ENCODE measurements around the gene ARHGAP18.
A peak's percentile ranks its signal among the peaks of the same experiment; 100 is the strongest.

ARHGAP18 gene

GRCh38 chr6:129691043-129691640 lies 18.8 kb downstream of the ARHGAP18 start:
- no peak for DNase-seq

GRCh38 chr6:129686941-129687627 lies 22.9 kb downstream of the ARHGAP18 start:
- no peak for DNase-seq

DNA sequence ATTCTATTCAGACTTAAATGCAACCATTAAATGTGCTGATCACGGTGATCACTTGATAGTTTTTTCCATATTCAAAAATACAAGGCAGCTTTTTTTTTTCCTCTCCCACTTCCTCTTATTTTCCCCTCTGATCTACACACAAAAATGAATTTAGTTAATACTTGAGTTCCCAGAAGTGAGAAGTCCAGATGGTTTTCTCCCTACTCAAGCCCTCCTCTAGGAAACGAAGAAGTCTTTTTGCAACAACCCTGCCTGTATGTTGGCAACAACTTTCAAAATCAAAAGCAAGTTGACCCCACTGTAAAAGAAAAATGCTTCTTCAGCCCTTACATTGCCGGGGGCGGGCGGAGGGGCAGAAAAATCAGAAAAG lies 24.3 kb downstream of the ARHGAP18 start:
- DNase-seq, result no peak

DNA sequence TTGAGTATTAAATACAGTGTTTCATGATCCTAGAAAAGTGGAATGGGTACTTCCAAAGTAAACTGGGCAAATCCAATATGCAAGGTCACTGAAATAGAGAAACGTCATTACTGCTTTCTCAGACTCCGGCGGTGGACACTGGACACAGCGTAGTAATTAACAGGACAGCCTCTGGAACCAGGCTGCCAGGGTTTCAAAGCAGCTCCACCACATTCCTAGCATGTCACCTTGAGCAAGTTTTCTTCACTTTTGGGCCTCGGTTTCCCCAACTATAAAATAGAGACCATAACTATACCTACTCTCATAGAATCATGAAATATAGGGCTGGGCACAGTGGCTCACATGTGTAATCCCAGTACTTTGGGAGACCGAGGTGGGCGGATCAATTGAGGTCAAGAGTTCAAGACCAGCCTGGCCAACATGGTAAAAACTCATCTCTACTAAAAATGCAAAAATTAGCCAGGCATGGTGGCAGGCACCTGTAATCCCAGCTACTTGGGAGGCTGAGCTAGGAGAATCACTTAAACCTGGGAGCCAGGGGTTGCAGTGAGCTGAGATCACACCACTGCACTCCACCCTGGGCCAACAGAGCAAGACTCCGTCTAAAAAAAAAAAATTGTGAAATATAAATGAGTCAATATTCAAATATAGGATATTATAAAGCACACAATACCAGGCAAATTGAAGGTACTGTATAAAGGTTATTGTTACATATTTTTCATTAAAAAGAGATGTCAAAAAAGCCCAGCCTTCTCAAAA lies 24.9 kb downstream of the ARHGAP18 start:
- no peak for DNase-seq

- DNase-seq, result no peak
Measured at GRCh38 chr6:129684323-129684884, 25.6 kb downstream of the ARHGAP18 start.

DNA sequence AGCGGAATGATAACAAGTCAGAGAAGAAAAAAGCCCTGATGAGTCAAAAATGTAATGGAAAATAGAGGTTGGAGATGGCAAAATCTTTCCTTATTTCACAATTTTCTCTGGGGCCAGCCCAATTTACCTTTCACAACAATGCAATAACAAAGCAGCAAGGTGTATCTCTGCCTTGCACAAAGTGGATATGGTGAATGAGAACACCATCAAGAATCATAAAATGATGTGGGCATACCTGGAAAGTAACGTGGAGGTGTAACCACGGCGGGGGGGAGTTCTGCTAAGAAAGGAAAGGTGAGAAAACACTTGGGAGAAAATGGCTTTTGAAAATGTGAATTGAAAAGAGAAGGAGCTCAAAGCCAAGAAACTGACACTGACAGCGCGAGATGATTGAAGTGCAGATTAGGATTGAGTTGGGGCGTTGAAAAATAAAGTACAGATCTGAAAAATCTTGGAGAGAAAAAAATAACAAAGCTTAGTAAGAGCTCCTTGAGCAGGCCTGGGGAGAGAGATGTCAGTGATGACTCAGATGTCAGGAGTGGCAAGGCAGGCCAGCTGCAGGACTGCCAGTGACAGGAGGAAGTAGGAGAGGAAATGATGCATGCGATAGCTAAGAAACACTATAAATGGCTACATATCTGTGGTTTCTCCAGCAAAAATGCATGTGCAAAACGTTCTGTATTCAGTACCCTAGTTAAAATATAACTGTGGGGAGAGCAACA lies 26.2 kb downstream of the ARHGAP18 start:
- DNase-seq, result peak; percentile 91

GRCh38 chr6:129681913-129682205 lies 28.1 kb downstream of the ARHGAP18 start:
- DNase-seq, result no peak

GRCh38 chr6:129680633-129681032 lies 29.3 kb downstream of the ARHGAP18 start:
- no peak for DNase-seq

DNA sequence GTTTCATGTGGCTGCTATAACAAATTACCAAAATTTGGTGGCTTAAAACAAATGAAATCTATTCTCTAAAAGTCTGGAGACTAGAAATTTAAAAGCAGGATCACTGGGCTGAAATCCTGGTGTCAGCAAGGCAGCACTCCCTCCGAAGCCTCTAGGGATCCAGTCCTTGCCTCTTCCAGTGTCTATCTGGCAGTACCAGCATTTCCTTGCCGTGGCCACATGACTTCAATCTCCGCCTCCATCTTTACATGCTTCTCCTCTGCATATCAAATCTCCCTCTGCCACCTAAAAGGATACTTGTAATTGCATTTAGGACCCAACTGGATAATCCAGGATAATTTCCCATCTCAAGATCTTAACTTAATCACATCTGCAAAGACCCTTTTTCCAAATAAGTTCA lies 30.2 kb downstream of the ARHGAP18 start:
- peak; percentile 61 for DNase-seq

DNA sequence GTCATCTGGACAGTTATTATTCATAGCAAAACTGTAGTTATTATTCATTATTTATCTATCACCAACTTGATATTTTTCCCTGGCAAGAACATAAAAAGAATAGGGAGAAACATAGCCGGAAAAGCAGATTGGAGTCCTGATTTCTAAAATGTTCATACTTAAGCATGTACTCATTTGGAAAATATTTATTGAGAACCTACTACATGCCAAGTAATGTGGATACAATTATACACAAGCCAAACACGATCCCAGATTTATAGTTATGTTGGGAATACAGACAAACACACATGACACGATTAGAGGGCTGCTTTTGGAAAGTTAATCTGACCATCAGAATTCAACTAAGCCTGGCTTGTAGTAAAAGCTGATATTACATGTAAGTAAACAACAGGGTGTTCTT lies 30.7 kb downstream of the ARHGAP18 start:
- no peak for DNase-seq

- DNase-seq, result no peak
Measured at GRCh38 chr6:129678463-129678862, 31.5 kb downstream of the ARHGAP18 start.

DNA sequence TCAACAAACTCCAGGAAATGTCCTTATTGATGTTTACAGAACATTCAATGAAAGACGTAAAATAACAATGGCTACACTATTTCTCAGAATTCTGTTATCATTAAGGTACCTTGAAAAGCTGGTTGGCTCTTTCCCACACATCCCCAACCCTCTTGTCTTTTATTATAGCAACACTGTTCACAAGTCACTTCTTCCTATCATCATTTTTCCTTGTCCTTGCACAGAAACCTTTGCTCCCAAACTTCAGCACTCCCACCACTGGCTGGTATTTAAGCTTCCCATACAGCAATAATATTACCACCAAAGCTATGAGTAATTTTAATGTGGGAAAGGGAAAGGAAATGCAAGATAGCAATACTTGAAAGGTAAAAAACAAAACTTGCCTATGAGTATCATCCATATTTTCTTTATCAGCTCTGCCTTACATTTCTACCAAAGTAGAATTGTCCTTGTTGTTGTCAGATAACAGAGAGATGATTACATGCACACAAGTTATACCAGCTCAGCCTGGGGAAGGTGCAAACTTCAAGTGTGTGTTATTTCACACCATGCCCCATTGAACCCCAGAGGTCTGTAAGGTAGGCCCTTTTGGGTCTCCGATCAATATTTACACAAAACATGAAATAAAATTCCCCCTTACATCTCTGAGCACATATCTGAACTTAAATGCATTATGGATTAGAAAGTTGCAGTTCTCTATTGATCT lies 32.2 kb downstream of the ARHGAP18 start:
- peak; percentile 87 for DNase-seq

DNA sequence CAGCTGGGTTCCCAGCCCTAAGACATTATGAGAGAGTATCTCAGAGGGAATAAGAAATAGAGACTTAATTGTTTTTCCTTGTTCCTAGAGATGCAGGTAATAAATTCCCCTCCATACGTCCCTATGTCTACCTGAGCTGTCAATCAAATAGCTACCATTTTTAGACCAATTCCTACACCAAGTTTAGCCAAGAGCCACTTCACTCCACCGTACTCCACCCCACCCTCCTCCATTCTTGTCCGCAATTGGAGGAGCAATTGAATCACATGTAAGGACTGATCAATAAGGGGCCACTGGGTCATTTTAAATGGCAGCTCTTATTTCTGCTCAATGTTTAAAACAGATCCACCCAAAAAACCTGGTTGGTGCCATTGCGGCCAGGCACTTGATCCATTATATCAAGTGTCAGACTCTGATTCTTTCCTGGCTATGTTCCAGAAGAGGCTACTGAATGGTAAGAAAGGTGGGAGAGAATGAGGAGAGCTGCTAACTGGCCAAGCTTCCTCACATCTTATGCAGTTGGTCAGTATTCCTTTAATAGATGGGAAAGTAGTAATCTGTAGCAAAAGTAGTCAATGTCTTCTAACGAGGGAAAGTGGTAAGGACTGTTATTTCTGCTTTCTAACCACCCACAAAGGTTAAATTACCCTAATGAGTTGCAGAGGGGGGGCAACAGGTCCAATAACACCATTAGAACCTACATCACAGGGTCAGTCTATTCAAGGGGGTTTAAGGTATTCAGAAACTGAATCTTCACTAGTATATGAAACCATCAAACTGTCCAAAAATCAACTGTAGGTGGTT lies 34.1 kb downstream of the ARHGAP18 start:
- no peak for DNase-seq

- DNase-seq, result no peak
Measured at GRCh38 chr6:129673748-129674147, 36.2 kb downstream of the ARHGAP18 start.

- DNase-seq, result no peak
Measured at GRCh38 chr6:129672881-129673631, 36.9 kb downstream of the ARHGAP18 start.

DNA sequence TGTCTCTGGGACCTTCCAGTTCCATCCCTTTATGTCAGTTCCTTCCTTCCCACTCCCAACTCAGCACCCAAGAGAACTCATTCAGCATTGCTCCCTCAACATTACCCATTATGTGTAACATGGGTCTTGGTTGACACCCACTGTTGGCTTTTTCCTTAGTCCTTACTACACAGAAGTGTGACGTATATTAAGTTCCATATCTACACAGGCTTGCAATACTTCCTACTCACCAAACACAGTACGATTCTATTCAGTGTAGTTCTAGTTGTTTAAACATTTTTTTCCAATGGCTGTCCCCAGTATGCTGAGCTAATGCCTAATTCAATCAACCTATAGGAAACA lies 37.7 kb downstream of the ARHGAP18 start:
- no peak for DNase-seq

DNA sequence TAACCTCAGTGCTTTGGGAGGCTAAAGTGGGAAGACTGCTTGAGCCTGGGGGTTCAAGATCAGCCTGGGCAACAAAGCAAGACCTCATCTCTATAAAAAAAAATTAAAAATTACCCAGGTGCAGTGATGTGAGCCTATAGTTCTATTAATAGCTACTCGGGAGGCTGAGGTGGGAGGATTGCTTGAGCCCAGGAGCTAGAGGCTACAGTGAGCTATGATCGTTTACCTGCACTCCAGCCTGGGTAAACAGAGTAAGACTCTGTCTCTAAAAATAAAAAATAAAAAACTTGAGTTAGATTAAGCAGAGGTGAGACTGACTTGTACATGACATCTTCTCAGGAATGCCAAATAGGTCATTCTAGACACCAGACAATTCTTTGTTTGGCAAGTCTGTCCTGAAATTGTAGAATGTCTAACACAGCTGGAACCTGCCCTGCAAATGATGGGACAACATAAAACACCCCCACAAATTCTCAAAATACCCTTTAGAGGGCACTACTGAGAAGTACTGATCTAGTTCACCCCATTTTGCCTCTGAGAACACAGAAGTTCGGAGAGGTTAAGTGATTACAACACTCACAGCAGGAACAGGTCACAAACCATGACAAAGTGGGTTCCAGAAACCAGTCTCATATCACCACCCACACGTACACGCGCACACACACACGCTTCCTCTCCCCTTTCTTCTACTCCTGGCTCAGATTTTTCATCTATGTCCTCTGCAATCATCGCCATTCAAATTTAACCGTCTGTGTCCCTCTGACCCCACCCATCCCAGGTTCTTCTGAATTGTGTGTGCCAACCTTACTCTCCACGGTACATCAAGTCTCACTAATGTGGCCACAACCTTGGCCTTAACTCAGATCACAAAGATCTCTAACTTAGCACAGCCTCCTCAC lies 38.3 kb downstream of the ARHGAP18 start:
- DNase-seq, result peak; percentile 74

DNA sequence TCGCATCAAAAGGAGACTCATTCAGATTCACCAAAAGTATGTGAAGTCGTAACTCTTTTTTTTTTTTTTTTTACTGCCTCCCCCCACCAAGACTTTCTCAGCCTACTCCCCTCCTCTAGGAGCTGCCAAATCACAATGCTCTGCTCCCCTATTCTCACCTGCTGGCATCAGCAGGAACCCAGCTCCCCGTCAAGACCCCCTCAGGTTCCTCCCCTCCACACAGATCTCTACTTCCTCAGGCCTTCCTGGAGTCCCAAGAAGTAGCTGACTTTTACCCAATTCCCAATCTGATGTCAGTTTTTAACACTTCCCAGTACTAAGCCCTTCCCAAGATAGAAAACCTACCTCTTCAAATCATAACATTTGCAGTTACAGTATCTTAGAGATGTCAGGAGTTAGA lies 39.3 kb downstream of the ARHGAP18 start:
- DNase-seq, result no peak

GRCh38 chr6:129667621-129668020 lies 42.4 kb downstream of the ARHGAP18 start:
- DNase-seq, result peak; percentile 82

GRCh38 chr6:129667034-129667433 lies 42.9 kb downstream of the ARHGAP18 start:
- DNase-seq, result no peak
